Right lobe of liver (tissue), 6 donors: ENCODE results near the gene LRMDA. TPM values are rescaled to one million over a fixed set of nuclear protein-coding genes. Genes with fewer than 3 reads are reported as not detected.
A peak's percentile ranks its signal among the peaks of the same experiment; 100 is the strongest.

Experiments used
- ATAC-seq, 4 donors: fragments of 200-7000 bp; cut with Tn5 transposase; one replicate each; pipeline ENCODE4 v1.9.1; 2020; ENCODE audit warnings: mild to moderate bottlenecking in 4 of 4, moderate library complexity in 4 of 4
- DNase-seq, 3 donors: peaks; one replicate each; pipeline ENCODE4 v3.0.0-alpha.2; 2020
- H3K27ac ChIP-seq, 3 donors: fragments of 200-600 bp; one replicate each; pipeline ENCODE4 v1.8.0; 2022
- H3K27me3 ChIP-seq, 2 donors: fragments of 200-600 bp; one replicate each; pipeline ENCODE4 v1.8.0; 2022
- H3K36me3 ChIP-seq, 4 donors: fragments of 200-600 bp; sonication (generic) in 1 of 4; one replicate each; pipeline versions ENCODE4 v1.5.1 to v1.8.0; 2017 to 2022; ENCODE audit warnings: control low read depth in 1 of 4
- H3K4me1 ChIP-seq, 4 donors: fragments of 200-600 bp; sonication (generic) in 1 of 4; one replicate each; pipeline versions ENCODE4 v1.5.1 to v1.8.0; 2017 to 2022; ENCODE audit warnings: control low read depth in 1 of 4
- H3K4me3 ChIP-seq, 3 donors: fragments of 200-600 bp; one replicate each; pipeline ENCODE4 v1.8.0; 2022
- H3K9me3 ChIP-seq, 4 donors: fragments of 200-600 bp; sonication (generic) in 1 of 4; one replicate each; pipeline versions ENCODE4 v1.5.1 to v1.8.0; 2017 to 2022; ENCODE audit warnings: control low read depth in 1 of 4
- POLR2A ChIP-seq: fragments of 450-650 bp; IDR thresholded peaks from one replicate; pipeline ENCODE4 v1.6.1; 2017; ENCODE audit warnings: antibody characterized with exemption, mild to moderate bottlenecking
- WGBS: methylation state at CpG from one replicate; pipeline ENCODE4 v1.1.6; 2018; ENCODE audit warnings: low coverage, low lambda C conversion rate; ENCODE audit not compliant: insufficient coverage; ENCODE audit errors: missing lambda C conversion rate; 5-methylcytosine and 5-hydroxymethylcytosine counted together
- intact Hi-C, 2 donors: fragments of 100-400 bp; cut with DNase I; formaldehyde crosslinking; loops; one replicate each; pipeline versions ENCODE4 v1.11.2 to v1.14.1; 2022
- total RNA-seq, 6 experiments: library from RNA; depleted of rRNA in 2 of 6; stranded (reverse); fragments of >200 nt in 2 of 6; fragmentation: NEBNext Ultra II Directional in 3 of 6; extraction: Animal tissue kit (Norgen Biotek cat#: 25700) in 3 of 6; gene quantifications; one replicate each; pipeline versions ENCODE4 v1.1.0 to v1.2.4, GENCODE V29; 2016 to 2023
- TF ChIP-seq, protein P1 (sequence below), 4 donors: fragments of 200-600 bp in 3 of 4; fragments of 450-650 bp in 1 of 4; IDR thresholded peaks; one replicate each; pipeline versions ENCODE4 v1.5.1 to v1.8.0; 2016 to 2022; ENCODE audit warnings: antibody characterized with exemption in 4 of 4, mild to moderate bottlenecking in 2 of 4
- donor health status: DM: no; HTN: yes; CAD: no.
- donor health status: DM: no; HTN: no; CAD: no.
- donor health status: DM: no; HTN: no; CAD: no.
- donor health status: DM: no; HTN: yes; CAD: no.
- donor health status: DM: no; HTN: yes; CAD: no.

LRMDA gene
- total RNA-seq, 6 experiments from 2014 or later: 9.9 to 19.9 (median 16.3) TPM

- Histone ChIP-seq H3K27ac (no peak overlapping the region), H3K4me3 (no peak overlapping the region), H3K4me1 (peaks cover 0 to 17% (median 4%) of the 10 kb centered on the region in 4 donors), H3K27me3 (no peaks in the 10 kb centered on the region), H3K9me3 (no peaks in the 10 kb centered on the region), H3K36me3 (no peaks in the 10 kb centered on the region)
- intact Hi-C loops: no loop called here
- TF ChIP-seq, protein P1, sequence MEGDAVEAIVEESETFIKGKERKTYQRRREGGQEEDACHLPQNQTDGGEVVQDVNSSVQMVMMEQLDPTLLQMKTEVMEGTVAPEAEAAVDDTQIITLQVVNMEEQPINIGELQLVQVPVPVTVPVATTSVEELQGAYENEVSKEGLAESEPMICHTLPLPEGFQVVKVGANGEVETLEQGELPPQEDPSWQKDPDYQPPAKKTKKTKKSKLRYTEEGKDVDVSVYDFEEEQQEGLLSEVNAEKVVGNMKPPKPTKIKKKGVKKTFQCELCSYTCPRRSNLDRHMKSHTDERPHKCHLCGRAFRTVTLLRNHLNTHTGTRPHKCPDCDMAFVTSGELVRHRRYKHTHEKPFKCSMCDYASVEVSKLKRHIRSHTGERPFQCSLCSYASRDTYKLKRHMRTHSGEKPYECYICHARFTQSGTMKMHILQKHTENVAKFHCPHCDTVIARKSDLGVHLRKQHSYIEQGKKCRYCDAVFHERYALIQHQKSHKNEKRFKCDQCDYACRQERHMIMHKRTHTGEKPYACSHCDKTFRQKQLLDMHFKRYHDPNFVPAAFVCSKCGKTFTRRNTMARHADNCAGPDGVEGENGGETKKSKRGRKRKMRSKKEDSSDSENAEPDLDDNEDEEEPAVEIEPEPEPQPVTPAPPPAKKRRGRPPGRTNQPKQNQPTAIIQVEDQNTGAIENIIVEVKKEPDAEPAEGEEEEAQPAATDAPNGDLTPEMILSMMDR (IDR thresholded peaks at IDR 0.05): no peak
- TF ChIP-seq POLR2A: no peak
- no peak for ATAC-seq
- WGBS: no CpG with 5 or more reads among the region's 1 CpG
- no peak for DNase-seq
Observed at GRCh38 chr10:75779276-75779675, 347.9 kb downstream of the LRMDA start.

- intact Hi-C loops: no loop called here
- Histone ChIP-seq H3K27ac (no peak overlapping the region), H3K9me3 (no peaks in the 10 kb centered on the region), H3K36me3 (no peaks in the 10 kb centered on the region), H3K4me1 (peaks cover 0 to 13% (median 2%) of the 10 kb centered on the region in 4 donors), H3K27me3 (no peaks in the 10 kb centered on the region), H3K4me3 (no peak overlapping the region)
- TF ChIP-seq, protein P1 (IDR thresholded peaks at IDR 0.05): no peak
- no peak for TF ChIP-seq POLR2A
- WGBS: 88% methylated on average over 18 of the region's 18 CpGs
- no peak for DNase-seq
- peak; percentile 25 to 72 (median 42) for ATAC-seq
Observed at GRCh38 chr10:75782463-75783248, 351.2 kb downstream of the LRMDA start.

DNA sequence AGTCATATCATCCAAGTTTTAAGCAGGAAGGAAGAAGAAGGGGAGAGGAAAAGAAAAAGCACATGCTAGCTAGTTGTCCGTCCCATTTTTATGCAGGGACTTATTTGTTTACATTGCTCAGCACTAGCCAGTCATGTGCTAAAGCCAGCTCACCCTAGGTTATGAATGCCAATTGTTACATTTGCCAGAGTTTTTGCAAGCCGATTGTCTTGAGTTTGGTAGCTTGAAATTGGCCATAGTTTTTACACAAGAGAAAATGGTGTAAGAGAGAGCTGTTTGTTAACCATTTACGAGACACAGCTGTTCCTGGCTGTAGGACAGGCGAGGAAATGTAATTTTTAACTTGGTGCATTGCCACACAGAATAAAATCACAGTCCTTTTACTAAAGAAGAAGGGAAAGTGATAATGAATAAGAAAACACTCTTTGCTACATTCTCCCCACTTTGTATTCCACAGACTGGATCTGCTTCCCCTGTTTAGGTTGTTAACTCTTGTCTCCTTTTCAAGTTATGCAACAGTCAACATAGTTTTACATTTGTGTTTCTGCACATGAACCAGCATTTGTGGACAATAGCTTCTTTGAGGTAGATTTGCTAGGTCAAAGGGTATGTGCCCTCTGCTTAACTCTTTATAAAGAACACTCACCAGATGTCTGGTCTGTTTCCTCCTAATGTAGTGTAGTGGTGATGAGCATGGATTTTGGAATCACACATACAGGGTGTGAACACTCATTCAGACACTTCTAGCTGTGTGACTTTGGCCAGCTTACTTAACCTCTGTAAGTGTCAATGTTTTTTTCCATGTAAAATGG lies 357.2 kb downstream of the LRMDA start:
- no peak for TF ChIP-seq POLR2A
- TF ChIP-seq, protein P1 (IDR thresholded peaks at IDR 0.05): no peak
- Histone ChIP-seq H3K27me3 (no peaks in the 10 kb centered on the region), H3K27ac (peak overlapping the region; percentile 29 to 78 (median 66)), H3K9me3 (no peaks in the 10 kb centered on the region), H3K4me1 (peaks cover 0 to 35% (median 9%) of the 10 kb centered on the region in 4 donors), H3K36me3 (no peaks in the 10 kb centered on the region), H3K4me3 (peak overlapping the region in 2 of 3 donors; percentile 3 to 14)
- intact Hi-C loops: no loop called here
- DNase-seq (peak in 1 of 3 donors; percentile 56), ATAC-seq (peak; percentile 84 to 90 (median 84))
- WGBS: 9% methylated on average over 4 of the region's 4 CpGs

DNA sequence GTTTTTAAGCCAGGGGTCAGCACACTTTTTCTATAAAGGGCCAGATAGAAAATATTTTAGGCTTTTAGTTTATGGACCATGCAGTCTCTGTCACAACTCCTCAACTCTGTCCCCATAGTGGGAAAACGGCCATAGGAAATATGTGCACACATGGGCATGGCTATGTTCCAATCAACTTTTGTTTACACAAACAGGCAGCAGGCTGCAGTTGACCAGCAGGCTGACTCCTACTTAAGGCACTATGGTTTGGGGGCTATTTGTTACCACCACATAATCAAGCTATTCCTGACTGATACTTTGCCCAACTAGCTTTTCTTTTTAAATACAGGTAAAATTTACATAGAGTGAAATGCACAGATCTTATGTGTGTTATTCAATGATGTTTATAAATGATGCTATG lies 362.4 kb downstream of the LRMDA start:
- H3K27me3 ChIP-seq: no peaks in the 10 kb centered on the region
- intact Hi-C loops: no loop called here
- ATAC-seq (peak; percentile 59 to 86 (median 63)), DNase-seq (no peak)
- no peak overlapping the region for H3K27ac ChIP-seq
- H3K4me3 ChIP-seq: no peak overlapping the region
- WGBS: no CpG with 5 or more reads among the region's 1 CpG
- no peaks in the 10 kb centered on the region for H3K36me3 ChIP-seq
- H3K4me1 ChIP-seq: peaks cover 0 to 22% (median 3%) of the 10 kb centered on the region in 4 donors
- TF ChIP-seq, protein P1 (IDR thresholded peaks at IDR 0.05): no peak
- TF ChIP-seq POLR2A: no peak
- peaks cover 0 to 6% (median 0%) of the 10 kb centered on the region in 4 donors for H3K9me3 ChIP-seq
